COLO829 (cell line): ENCODE data around the gene TAF1.
"Not testable (repeated sequence)": the region's sequence is repeated elsewhere in the genome, so short reads cannot be mapped to it uniquely, and the experiment has no call there.

Experiments used
- DNase-seq: peaks from one replicate; pipeline ENCODE4 v3.0.0; 2012; ENCODE audit warnings: low spot score

Gene TAF1, protein sequence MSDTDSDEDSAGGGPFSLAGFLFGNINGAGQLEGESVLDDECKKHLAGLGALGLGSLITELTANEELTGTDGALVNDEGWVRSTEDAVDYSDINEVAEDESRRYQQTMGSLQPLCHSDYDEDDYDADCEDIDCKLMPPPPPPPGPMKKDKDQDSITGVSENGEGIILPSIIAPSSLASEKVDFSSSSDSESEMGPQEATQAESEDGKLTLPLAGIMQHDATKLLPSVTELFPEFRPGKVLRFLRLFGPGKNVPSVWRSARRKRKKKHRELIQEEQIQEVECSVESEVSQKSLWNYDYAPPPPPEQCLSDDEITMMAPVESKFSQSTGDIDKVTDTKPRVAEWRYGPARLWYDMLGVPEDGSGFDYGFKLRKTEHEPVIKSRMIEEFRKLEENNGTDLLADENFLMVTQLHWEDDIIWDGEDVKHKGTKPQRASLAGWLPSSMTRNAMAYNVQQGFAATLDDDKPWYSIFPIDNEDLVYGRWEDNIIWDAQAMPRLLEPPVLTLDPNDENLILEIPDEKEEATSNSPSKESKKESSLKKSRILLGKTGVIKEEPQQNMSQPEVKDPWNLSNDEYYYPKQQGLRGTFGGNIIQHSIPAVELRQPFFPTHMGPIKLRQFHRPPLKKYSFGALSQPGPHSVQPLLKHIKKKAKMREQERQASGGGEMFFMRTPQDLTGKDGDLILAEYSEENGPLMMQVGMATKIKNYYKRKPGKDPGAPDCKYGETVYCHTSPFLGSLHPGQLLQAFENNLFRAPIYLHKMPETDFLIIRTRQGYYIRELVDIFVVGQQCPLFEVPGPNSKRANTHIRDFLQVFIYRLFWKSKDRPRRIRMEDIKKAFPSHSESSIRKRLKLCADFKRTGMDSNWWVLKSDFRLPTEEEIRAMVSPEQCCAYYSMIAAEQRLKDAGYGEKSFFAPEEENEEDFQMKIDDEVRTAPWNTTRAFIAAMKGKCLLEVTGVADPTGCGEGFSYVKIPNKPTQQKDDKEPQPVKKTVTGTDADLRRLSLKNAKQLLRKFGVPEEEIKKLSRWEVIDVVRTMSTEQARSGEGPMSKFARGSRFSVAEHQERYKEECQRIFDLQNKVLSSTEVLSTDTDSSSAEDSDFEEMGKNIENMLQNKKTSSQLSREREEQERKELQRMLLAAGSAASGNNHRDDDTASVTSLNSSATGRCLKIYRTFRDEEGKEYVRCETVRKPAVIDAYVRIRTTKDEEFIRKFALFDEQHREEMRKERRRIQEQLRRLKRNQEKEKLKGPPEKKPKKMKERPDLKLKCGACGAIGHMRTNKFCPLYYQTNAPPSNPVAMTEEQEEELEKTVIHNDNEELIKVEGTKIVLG (N-terminal part only)

DNA sequence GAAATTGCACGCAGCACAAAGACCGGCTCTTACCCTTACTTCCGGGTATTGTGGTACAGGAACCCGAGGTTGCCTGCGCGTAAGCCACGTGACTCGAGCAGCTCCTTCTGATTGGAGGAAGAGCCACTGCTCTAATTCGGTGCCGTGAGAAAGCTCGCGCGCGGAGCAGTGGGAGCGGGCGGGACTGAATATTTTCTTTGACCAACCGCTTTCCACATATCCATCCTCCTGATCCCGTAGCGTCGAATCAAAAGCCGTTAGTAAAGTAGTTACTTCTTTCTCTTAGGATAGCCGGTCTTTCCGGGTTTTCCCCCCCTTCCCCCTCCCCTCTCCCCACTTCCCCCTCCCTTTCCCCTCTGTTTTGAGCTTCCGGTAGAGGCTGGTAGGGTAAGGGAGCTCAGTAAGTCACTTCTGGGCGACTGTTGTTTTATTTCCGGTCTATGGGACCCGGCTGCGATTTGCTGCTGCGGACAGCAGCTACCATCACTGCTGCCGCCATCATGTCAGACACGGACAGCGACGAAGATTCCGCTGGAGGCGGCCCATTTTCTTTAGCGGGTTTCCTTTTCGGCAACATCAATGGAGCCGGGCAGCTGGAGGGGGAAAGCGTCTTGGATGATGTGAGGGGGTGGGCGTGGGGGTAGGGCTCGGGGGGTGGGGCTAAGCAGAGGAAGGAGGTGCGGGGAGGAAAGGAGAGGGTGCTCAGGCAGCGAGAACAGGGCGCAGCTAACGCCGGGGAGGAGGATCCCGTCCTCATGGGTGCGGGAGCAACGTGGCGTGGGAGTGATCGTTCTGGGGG, at the start of gene TAF1:
TAF1 (plus strand) TSS at position 483 of the 799 bp plus-strand sequence; CDS start at position 501, 18 bp downstream.
- DNase-seq, result peak; percentile 98

DNA sequence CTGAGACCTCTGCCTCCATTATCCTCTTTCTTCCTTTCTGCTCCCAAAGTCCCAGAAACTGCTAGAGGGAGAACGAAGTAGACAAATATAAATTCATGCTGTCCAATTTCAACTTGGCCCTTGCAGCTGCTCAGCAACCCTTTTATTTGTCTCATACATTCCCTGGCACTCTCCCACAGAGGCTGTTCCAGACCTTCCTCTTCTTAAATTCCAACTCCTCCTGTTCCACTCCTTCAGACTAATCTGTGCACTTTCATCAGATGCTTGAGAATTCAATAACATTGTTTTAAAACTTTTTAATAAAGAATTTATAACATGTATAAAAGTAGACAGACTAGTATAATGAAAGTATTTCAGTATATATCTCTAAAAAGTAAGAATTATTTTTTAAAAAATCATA, 49.2 kb upstream of the TAF1 start:
- not testable (repeated sequence) for DNase-seq

- DNase-seq, result no peak
These were observed 46.0 kb upstream of the TAF1 start for GRCh38 chrX:71320126-71320525.

DNA sequence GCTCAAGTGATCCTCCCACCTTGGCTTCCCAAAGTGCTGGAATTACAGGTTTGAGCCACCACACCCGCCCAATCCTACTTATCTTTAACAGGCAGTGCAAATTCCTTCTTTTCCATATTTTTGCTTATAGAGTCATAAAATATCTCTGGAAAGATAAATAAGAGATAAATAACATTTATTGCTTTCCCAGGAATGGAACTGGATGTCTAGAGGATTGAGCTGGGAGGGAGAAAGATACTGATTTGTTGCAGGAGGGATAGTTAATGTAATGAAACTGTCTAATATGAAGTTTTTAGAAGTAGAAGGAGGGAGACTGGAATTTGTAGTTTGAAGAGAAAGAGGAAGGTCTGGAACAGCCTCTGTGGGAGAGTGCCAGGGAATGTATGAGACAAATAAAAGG, 44.4 kb upstream of the TAF1 start:
- no peak for DNase-seq

DNA sequence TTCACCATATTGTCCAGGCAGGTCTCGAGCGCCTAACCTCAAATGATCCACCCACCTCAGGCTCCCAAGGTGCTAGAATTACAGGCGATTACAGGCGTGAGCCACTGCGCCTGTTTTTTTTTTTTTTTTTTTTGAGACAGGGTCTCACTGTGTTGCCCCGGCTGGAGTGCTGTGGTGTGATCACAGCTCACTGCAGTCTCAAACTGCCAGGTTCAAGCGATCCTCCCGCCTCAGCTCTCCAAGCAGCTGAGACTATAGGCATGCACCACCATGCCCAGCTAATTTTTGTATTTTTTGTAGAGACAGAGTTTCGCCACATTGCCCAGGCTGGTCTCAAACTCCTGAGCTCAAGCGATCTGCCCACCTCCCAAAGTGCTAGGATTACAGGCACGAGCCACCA, 41.7 kb upstream of the TAF1 start:
- not testable (repeated sequence) for DNase-seq

- DNase-seq, result no peak
These were observed 39.8 kb upstream of the TAF1 start for GRCh38 chrX:71326394-71326793.

DNA sequence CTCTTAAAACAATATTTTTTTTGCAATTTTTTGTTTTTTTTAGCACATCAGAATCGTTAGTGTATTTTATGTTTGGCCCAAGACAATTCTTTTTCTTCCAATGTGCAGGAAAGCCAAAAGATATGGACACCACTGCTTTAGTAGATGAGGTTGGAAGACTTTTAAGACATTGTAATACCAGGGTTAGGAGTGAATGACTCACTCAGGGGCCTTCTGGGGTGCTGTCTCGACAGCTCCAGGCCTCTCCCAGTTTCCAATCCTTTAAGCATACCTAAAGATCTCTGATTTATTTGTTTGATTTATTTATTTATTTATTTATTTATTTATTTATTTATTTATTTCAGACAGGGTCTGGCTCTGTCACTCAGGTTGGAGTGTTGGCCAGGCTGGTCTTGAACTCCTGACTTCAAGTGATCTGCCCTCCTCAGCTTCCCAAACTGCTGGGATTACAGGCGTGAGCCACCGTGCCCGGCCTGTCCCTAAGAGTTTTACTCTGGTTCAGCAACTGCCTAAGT, 16.9 kb upstream of the TAF1 start:
- not testable (repeated sequence) for DNase-seq

GRCh38 chrX:71349867-71350266, 16.3 kb upstream of the TAF1 start:
- DNase-seq, result not testable (repeated sequence)

GRCh38 chrX:71352439-71352838, 13.7 kb upstream of the TAF1 start:
- DNase-seq, result not testable (repeated sequence)

GRCh38 chrX:71364221-71364620, 1.9 kb upstream of the TAF1 start:
- DNase-seq, result no peak

- DNase-seq, result no peak
These were observed 742 bp upstream of the TAF1 start for GRCh38 chrX:71365356-71365874.

DNA sequence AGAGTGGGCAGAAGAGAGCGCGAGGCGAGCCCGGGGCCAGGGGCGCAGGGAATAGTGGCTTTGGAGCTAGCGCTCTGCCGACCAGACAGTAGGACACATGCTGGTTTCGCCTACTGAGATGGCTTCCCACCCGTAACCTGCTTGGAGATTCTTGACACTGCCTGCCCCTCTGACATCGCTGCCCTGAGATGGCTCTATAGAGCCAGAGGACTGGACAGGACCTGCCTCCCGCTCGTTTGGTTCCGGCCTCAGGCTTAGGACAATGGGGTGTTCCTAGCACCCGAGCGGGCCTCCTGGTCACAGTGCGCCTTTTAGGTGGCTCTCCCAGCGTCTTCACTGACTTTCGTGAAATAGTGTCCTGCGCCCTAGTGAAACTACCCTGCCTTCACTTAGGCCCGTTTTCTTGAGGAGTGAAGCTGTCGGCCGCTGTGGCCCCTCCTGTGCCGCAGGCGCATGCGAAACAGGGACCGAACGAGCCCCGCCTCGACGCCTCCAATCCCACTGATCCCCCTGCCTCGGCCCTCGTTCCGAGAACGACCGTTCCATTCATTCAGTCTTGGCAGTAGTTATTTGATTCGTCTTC, 608 bp downstream of the TAF1 start:
- peak; percentile 24 for DNase-seq

DNA sequence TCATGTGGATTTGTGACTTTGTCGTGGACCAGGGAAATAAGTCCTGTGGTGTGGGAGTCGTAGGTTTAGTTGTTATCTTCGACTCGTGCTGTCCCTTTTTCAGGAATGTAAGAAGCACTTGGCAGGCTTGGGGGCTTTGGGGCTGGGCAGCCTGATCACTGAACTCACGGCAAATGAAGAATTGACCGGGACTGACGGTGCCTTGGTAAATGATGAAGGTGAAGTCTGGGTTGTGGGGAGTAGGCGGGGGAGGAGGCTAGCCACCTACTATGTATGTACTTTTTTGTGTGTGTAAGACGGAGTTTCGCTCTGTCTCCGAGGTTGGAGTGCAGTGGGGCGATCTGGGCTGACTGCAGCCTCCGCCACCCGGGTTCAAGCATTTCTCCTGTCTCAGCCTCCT, 1.2 kb downstream of the TAF1 start:
- no peak for DNase-seq

DNA sequence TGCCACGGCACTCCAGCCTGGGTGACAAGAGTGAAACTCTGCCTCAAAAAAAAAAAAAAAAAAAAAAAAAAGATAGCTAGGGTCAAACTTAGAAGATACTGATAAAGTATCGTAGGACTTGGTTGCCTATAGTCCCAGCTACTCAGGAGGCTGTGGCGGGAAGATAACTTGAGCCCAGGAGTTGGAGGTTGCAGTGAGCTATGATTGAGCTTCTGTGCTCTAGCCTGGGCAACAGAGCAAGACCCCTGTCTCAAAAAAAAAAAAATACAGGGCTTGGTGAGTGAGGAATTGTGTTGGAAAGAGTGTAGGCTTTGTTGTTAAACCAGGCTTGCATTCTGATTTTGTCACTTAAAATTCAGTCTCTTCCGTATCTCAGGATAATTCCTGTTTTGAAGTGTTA, 6.2 kb downstream of the TAF1 start:
- DNase-seq, result no peak

DNA sequence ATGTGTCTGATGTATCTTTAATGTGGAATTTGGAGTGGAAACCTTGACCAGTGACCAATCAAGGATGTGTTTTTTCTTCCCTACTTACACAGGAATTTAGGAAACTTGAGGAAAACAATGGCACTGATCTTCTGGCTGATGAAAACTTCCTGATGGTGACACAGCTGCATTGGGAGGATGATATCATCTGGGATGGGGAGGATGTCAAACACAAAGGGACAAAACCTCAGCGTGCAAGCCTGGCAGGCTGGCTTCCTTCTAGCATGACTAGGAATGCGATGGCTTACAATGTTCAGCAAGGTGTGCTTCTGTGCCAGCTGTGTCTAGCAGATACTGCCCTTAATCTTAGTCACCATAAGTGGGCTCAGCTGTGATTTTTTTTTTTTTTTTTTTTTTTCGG, 12.6 kb downstream of the TAF1 start:
- DNase-seq, result no peak

DNA sequence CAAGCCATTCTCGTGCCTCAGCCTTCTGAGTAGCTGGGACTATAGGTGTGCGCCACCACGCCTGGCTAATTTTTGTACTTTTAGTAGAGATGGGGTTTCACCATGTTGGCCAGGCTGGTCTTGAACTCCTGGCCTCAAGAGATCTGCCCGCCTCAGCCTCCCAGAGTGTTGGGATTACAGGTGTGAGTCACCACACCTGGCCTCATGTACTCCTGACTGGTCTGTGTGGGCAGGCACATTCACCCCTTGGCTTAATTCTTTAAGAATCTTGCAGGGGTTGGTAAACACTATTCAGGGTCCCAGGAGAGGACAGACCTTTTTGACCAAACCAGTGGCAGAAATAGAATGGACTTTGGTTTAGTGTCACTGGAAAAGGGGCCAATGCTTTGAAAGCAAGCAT, 25.6 kb downstream of the TAF1 start:
- DNase-seq, result not testable (repeated sequence)

- no peak for DNase-seq
These were observed 27.8 kb downstream of the TAF1 start for GRCh38 chrX:71393919-71394318.

GRCh38 chrX:71396576-71396975, 30.4 kb downstream of the TAF1 start:
- DNase-seq, result no peak

DNA sequence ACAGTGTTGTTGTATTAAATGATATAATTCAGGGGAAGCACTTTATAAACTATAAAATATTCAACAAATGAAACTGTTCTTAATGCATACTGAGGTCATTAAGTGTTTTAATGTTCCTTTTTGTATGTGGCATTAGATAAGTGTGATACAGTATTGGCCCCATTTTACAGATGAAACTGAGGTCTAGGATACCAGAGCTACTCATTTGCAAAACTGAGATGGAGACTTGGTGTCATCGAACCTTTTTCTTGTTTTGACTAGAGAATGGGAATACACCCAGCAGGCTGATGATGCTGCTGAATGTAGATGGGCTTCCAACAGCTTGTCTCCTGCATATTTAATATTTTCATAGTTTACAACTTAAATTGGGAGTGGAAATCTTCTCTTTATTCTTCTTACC, 34.6 kb downstream of the TAF1 start:
- no peak for DNase-seq

GRCh38 chrX:71416260-71416659, 50.1 kb downstream of the TAF1 start:
- not testable (repeated sequence) for DNase-seq
